A673 (cell line): ENCODE results near the gene ANKRD17. TPM values are rescaled to one million over a fixed set of nuclear protein-coding genes. Genes with fewer than 3 reads are reported as not detected.

Experiments used
- BruUV-seq: library from RNA; stranded (reverse); fragments of 400-500 nt; replicated peaks from 2 replicates; lab custom pipeline; 2021; lab: Mats Ljungman, UMichigan
- CTCF ChIA-PET: fragments of 300-600 bp; sonication (Branson Sonifier 250); formaldehyde crosslinking; loops from one replicate; lab custom pipeline; 2022; ENCODE audit warnings: antibody characterized with exemption; lab: Charles Lee
- POLR2A ChIA-PET: fragments of 300-600 bp; sonication (Branson Sonifier 250); formaldehyde crosslinking; loops from one replicate; lab custom pipeline; 2022; ENCODE audit warnings: antibody characterized with exemption; ENCODE audit not compliant: low non-redundant PET; lab: Charles Lee
- DNase-seq: peaks from one replicate; pipeline ENCODE4 v3.0.0-alpha.2; 2015; ENCODE audit warnings: low spot score
- H3K27ac ChIP-seq: fragments of 200-600 bp; sonication (generic); 2 replicates; pipeline ENCODE4 v1.5.1; 2016; ENCODE audit warnings: mixed run types, low read depth, mild to moderate bottlenecking, mixed read lengths, antibody characterized with exemption, low read length; ENCODE audit not compliant: poor library complexity, severe bottlenecking
- H3K27me3 ChIP-seq: fragments of 200-600 bp; sonication (generic); replicated peaks from 2 replicates; pipeline ENCODE4 v1.6.1; 2017; ENCODE audit warnings: mixed run types, low read depth, mild to moderate bottlenecking, mixed read lengths, antibody characterized with exemption, low read length; ENCODE audit not compliant: insufficient read depth, poor library complexity
- H3K36me3 ChIP-seq: fragments of 200-600 bp; sonication (generic); 2 replicates; pipeline ENCODE4 v1.6.1; 2016; ENCODE audit warnings: mixed run types, mild to moderate bottlenecking, mixed read lengths, antibody characterized with exemption, low read length; ENCODE audit not compliant: insufficient read depth, poor library complexity, severe bottlenecking
- H3K4me1 ChIP-seq: fragments of 200-600 bp; sonication (generic); 2 replicates; pipeline ENCODE4 v1.6.1; 2017; ENCODE audit warnings: mixed run types, mild to moderate bottlenecking, mixed read lengths, antibody characterized with exemption, low read length; ENCODE audit not compliant: insufficient read depth, poor library complexity, severe bottlenecking
- H3K4me3 ChIP-seq: fragments of 200-600 bp; sonication (generic); 2 replicates; pipeline ENCODE4 v1.5.1; 2016; ENCODE audit warnings: low read depth, mixed run types, mild to moderate bottlenecking, mixed read lengths, low read length; ENCODE audit not compliant: poor library complexity, severe bottlenecking
- H3K9me3 ChIP-seq: fragments of 200-600 bp; sonication (generic); 2 replicates; pipeline ENCODE4 v1.6.1; 2016; ENCODE audit warnings: mixed run types, low read depth, mild to moderate bottlenecking, mixed read lengths, antibody characterized with exemption, low read length; ENCODE audit not compliant: poor library complexity, severe bottlenecking
- CTCF ChIP-seq: fragments of 300-800, 200-600 bp; sonication (generic); conservative IDR thresholded peaks from 2 replicates; pipeline ENCODE4 v1.5.1; 2017; ENCODE audit warnings: low read depth, mild to moderate bottlenecking, antibody characterized with exemption, low read length, moderate library complexity, mixed read lengths
- EZH2 ChIP-seq: fragments of 200-600 bp; sonication (generic); IDR thresholded peaks from 2 replicates; pipeline ENCODE4 v1.6.1; 2017; ENCODE audit warnings: borderline replicate concordance, low read depth, mild to moderate bottlenecking, mixed read lengths, antibody characterized with exemption, low read length; ENCODE audit not compliant: poor library complexity, severe bottlenecking
- intact Hi-C: fragments of 100-400 bp; cut with micrococcal nuclease; formaldehyde crosslinking; loops from one replicate; pipeline ENCODE4 v1.10.0; 2022; ENCODE audit not compliant: unreplicated experiment
- total RNA-seq: library from RNA; stranded (reverse); gene quantifications from 2 replicates; pipeline ENCODE4 v1.2.3, GENCODE V29; 2021

The ANKRD17 gene
- total RNA-seq, 1 experiment from 2014 or later = 58.4 TPM

- intact Hi-C loops = no loop called here
- no peak for DNase-seq
- TF ChIP-seq CTCF = no peak
- no peak for TF ChIP-seq EZH2
- H3K27ac ChIP-seq = no peak overlapping the region
- POLR2A ChIA-PET = interaction anchor here (0.6 kb wide), 1 partner anchor 221 kb away, joined by 9 read pairs; no protein-coding TSS in a partner anchor
- no peaks in the 10 kb centered on the region for H3K4me1 ChIP-seq
- no peaks in the 10 kb centered on the region for H3K36me3 ChIP-seq
- H3K4me3 ChIP-seq = no peak overlapping the region
- no peaks in the 10 kb centered on the region for H3K9me3 ChIP-seq
- no TSS peak for BruUV-seq
- no peaks in the 10 kb centered on the region for H3K27me3 ChIP-seq
- CTCF ChIA-PET = no interaction called here
Measured at GRCh38 chr4:73034896-73035295, 223.7 kb downstream of the ANKRD17 start.

GRCh38 chr4:73028621-73029020, 230.0 kb downstream of the ANKRD17 start:
- BruUV-seq = no TSS peak
- no peaks in the 10 kb centered on the region for H3K27me3 ChIP-seq
- intact Hi-C loops = no loop called here
- no peak for DNase-seq
- ChIA-PET POLR2A (no interaction called here), CTCF (no interaction called here)
- H3K9me3 ChIP-seq = no peaks in the 10 kb centered on the region
- H3K4me3 ChIP-seq = no peak overlapping the region
- TF ChIP-seq EZH2 = no peak
- TF ChIP-seq CTCF = no peak
- H3K27ac ChIP-seq = no peak overlapping the region
- H3K4me1 ChIP-seq = no peaks in the 10 kb centered on the region
- H3K36me3 ChIP-seq = no peaks in the 10 kb centered on the region

Other genes starting within 250 kb of the ANKRD17 start
- 10.9 and 11.1 TPM in 2 replicates for gene COX18, start 189.1 kb downstream of the ANKRD17 start, total RNA-seq
- not detected in 2 replicates for gene ALB, start 145.5 kb upstream of the ANKRD17 start, total RNA-seq
- gene AFP, start 177.4 kb upstream of the ANKRD17 start, total RNA-seq = not detected in 2 replicates
- gene AFM, start 222.9 kb upstream of the ANKRD17 start, total RNA-seq = 0.15 TPM in 1 of 2 replicates, not detected in the other